HG02885 (cell line): Measurements from ENCODE around the gene NUP153.

Experiments
- ATAC-seq: cut with Tn5 transposase; IDR thresholded peaks from one replicate; pipeline ENCODE4 v1.9.1; 2021; ENCODE audit warnings: mild to moderate bottlenecking; ENCODE audit not compliant: unreplicated experiment, poor library complexity

NUP153 gene

DNA sequence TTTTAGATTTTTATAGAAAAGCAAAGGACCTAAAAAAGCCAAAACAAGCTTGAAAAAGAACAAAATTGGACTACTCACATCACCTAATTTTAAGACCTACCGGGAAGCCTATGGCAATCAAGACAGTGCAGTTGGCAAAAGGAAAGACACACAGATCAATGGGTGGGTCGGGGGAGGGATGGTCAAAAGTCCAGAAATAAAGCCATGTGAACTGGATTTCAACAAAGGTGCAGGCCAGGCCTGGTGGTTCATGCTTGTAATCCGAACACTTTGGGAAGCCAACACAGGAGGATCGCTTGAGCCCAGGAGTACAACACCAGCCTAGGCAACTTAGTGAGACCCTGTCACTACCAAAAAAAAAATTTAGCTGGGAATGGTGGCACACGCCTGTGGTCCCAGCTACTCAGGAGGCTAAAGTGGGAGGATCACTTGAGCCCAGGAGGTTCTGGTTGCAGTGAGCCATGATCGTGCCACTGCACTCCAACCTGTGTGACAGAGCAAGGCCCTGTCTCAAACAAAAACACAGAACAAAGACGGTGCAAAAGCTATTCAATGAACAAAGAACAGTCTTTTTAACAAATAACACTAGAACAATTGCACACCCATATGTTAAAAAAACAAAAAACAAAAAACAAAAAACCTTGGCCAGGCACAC lies 34.5 kb downstream of the NUP153 start:
- no peak for ATAC-seq

DNA sequence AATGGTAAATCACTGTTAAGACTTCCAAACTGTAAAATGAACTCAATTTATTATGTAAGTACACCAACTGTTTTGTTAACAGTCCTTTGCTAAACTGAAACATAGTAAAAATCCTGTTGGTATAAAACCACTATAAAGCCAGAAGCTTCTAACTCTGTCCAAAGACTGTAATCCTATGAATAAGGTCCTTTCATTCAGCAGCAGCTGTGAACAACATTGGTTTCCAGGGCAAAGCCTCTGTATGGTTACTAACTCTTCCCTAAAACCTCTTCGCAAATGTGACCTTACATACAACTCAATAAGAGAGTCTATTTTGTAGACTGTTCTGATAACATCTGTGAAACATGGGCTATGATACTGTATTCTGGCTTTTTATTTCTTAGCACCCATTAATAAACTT lies 40.1 kb downstream of the NUP153 start:
- ATAC-seq, result no peak

DNA sequence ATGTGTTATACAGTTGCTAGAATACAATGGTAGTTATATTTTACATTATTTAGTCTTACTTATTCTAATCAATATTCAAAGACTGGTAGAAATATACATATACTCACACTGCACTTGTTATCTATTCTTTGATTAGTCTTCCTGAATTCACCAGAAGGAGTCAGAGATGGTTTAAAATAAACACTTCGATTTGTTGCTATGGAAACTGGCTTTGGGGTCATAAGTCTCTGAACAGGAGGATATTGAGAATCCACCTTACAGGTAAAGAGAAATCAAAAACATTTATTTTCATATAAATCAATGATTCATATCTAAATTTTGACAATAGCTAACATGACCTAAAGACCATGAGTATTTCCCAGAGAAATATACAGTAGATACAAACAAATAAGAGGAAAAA lies 41.6 kb downstream of the NUP153 start:
- no peak for ATAC-seq

DNA sequence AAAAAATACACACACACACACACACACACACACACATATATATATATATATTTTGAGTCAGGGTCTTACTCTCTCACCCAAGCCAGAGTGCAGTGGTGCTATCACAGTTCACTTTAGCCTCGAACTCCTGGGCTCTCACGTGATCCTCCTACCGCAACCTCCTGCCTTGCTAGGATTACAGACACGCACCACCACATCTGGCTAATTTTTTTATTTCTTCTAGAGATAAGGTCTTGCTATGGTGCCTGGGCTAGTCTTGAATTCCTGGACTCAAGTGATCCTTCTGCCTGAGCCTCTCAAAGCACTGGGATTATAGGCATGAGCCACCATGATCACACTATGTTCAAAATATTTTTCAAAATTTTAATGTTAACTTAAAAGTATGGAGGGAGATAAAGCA lies 43.5 kb downstream of the NUP153 start:
- no peak for ATAC-seq

DNA sequence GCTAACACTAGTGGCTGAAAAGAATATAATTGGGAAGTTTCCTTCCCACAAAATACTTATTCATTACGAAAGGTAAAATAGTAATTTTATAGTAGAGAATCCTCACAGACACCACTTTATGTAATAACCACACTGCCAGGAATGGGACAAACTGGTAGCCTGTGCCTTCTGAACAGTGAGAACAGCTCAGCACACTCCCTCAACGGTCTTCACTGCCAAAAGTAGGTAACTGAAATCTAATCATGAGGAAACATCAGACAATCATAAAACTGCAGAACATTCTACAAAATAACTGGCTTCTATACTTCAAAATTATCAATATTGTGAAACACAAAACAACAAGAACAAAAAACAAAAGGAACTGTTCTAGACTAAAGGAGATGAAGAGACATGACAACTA lies 44.1 kb downstream of the NUP153 start:
- no peak for ATAC-seq

DNA sequence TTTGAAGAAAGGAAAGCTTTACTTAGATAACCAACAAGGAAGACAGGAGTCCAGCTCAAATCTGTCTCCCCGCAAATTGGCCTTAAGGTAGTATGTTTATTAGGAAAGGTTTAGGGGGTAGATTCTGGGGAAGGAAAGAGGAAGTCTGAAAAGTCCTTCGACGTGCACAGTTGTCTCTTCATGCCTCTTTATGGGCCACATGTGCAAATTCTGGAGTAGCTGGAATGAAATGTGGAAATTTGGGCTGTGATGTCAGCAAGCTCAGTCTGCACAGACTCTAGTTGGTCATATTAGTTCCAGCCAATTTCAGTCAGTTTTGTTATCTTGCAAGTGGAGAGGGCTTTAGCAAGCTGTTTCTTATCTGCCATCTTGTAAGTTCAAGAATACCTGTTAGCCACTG lies 50.1 kb downstream of the NUP153 start:
- no peak for ATAC-seq

DNA sequence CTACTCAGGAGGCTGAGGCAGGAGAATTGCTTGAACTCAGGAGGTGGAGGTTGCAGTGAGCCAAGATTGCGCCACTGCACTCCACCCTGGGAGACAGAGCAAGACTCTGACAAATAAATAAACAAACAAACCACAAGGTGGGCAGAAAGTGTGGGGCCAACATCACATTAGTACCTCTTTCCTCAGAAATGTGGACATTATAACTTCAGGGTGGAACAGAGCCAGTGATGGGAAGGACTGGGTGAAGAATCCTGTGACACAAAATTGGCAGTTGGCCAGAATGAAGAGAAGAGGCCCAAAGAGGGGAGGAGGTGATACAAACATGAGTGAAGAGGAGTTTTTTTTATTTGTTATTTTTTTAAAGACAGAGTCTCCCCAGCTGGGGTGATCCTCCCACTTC lies 50.6 kb downstream of the NUP153 start:
- ATAC-seq, result no peak

DNA sequence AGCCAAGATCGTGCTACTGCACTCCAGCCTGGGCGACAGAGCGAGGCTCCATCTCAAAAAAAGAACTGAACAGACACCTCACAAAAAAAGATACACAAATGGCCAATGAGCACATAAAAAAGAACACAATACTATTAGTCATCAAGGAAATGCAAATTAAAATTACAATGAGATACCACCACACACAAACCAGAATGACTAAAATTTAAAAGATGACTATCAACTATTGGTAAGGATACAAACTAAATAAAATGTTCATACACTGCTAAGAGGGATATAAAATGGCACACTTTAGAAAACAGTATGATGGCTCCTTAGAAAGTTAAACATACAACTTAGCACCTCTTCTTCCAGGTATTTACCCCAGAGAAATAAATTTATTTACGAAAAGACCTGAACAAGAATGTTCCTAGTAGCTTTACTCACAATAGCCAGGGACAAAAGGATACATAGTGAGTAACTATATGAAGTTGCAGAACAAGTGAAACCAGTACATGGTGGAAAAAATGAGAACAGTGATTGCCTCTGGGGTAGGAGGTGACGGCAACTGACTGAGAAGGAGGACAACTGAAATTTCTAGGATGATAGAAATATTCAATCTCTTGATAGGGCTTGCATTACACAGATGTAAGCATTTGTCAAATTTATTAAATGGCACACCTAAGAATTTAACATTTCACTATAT lies 53.4 kb downstream of the NUP153 start:
- no peak for ATAC-seq

DNA sequence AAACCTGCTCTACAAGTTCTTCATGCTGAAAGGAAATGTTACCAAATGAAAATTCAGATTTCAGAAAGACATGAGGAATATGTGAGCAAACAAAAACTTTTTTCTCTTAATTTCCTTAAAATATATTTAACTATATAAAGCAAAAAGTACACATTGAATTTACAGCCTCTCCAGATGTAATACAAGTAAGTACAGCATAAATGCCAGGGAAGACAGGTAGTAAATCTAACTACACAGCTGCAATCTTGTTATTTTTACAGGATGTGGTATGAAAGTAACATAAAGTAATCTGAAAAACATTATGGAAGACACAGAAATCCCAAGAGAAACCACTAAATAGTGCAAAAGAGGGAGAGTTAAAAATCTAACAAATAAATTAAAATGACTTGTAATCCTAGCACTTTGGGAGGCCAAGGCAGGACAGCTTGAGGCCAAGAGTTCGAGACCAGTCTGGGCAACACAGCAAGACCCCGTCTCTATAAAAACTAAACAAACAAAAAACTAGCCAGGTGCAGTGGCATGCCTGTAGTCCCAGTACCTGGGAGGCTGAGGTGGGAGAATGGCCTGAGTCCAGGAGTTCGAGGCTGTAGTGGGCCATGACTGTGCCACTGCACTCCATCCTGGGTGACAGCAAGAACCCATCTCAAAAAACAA lies 55.9 kb downstream of the NUP153 start:
- no peak for ATAC-seq

DNA sequence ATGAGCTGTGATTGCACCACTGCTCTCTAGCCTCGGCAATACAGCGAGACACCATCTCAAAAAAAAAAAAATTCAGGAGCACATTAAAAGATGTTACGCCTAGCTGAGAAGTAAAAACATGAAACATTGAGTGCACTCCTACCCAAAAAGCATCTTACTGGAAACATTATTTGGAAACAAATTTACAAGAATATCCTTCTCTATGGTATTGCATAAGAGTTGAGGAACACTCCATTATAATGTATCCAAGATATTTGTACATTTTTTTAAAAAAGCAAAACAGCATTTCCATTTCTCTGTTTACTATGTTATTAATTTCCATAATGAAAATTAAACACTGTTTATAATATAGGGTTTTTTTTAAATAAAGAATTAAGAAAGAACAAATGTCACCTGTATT lies 58.0 kb downstream of the NUP153 start:
- no peak for ATAC-seq

DNA sequence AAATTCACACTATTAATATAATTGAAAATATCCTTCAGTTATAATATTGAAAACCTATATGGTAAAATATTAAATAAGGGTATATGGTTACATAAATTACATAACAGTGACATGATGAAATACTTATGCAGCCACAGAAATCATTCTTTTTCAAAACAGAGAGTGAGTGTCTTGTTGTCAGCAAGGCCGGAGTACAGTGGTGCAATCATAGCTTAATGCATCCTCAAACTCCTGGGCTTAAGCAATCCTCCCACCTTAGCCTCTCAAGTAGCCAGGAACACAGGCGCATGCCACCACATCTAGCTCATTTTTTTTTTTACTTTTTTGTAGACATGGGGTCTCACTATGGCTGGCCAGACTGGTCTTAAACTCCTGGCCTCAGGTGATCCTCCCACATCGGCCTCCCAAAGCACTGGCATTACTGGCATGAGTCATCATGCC lies 66.2 kb downstream of the NUP153 start:
- no peak for ATAC-seq

DNA sequence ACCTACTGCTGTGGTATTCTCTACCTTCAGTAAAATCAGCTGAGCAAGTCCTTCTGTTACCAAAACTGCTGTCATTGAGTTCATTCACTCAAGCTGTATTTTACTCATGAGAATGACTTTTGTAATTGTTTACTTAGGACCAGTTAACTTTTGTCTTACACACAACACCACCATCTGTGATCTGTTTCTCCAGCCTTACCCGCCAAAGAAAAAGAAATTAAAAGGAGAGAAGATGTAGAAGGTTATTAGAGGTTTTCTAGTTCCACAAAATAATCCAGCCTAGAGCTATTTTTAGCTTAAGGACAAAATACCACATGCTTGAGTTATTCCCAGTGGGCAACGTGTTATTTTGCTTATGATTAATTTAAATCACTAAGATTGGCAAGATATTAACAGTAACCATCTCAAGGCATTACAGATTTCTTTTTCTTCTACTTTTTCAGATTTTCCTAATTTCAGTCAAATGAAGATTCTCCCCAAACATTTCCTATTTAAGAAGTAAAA lies 68.5 kb downstream of the NUP153 start:
- no peak for ATAC-seq

DNA sequence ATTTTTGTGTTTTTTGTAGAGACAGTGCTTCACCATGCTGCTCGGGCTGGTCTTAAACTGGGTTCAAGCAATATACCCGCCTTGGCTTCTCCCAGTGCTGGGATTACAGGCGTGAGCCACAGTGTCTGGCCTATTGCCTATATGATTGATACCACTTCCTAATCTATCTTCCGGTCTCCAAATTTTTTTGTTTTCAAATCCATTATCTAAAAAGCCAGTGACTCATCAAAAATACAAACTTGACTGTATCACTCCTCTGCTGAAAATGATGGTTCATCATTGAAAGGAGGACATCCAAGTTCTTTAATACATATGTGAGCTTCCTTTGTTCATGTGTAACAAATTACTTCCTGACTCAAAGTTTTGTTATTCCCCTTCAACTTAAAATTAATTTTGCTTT lies 71.2 kb downstream of the NUP153 start:
- ATAC-seq, result no peak

DNA sequence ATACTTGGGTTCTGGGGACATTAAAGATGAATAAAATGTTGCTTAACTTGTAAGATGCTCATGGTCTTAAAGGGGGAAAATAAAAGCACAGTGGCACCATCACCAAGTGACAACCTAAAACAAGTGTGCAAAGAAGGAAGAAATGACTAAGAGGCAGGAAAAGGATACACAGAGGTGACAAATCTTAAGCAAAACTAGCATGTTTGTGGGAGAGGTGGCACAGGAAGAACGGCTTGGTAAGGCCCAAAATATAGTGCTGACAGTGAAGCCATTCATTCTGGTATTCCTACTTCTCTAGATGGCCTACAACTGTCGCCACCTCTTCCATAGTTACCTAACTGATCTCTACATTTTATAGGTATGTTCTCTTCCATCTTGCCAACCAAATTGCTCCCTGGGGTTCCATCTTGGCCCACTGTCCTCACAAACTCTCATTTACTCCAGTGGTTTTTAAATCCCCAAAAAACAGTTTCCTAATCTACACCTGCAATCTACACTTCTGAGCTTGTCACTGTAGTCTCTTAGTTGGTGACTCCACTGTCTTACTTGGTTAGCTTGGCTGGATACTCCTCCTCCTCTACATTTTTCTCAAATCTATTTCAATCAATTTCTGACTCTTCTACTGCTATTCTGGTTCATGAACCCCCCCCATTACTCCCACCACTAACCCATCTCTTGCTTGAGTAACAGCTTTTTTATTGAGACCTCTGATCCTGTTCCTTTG lies 73.1 kb downstream of the NUP153 start:
- no peak for ATAC-seq

DNA sequence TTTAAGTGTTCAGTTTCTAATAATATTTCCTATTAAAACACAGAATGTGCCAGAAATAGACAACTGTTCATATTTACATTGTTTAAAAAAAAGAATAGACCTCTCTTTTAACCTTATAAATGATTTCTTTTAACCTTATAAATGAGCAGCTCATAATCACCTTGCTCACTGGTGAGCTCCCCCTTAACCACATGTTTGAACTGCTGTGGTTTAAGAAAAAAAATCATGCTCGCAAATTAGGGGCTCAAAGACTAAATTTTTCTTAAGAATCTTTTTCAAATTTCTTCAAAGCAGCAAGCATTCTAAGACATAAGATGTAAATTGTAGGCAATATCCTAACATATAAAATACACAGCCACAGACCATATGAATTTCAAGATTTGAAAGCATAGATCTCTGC lies 73.8 kb downstream of the NUP153 start:
- no peak for ATAC-seq

DNA sequence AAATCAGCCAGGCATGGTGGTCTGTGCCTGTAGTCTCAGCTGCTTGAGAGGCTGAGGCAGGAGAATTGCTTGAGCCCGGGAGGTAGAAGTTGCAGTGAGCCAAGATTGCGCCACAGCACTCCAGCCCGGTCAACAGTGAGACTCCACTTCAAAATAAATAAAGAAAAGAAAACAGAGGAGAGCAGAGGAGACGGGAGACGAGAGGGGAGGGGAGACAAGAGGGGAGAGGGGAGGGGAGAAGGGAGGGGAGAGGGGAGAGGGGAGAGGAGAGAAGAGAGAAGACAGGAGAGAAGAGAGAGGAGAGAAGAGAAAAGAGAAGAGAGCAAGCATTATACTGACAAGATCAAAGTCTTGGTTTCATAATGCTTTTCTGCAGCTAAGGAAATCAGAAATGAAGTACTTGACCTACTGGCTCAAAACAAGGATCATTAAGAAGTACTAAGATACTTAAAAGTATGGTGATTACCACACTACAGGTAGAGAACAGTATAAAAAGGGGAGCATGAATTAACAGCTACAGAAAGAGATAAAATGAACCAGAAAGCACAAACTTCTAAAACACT lies 76.1 kb downstream of the NUP153 start:
- no peak for ATAC-seq

DNA sequence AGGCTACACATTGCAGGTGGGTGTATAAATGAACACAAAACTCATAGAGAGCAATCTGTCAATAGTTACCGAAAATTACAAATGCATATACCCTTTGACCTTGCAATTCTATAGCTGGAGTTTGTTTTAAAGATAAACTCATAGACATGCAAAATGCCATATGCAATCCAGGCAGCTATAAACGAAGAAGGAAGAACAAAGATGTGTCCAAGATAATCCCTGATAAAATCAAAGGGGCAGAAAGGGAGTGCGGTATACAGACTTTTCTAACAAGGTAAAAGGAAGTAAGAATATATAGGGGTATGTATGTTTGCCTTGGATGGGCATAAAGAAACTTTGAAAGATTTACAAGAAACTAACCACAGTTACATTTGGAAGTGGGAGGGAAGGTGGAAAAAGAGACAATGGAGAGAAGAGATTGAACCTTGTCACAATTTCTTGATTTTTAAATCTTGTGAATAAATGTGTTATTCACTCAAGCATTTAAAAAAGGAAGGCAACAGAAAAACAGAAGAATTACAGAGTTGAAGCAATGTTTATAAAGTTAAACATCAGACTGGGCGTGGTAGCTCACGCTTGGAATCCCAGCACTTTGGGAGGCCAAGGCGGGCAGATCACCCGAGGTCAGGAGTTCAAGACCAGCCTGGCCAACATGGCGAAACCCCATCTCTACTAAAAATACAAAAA lies 76.8 kb downstream of the NUP153 start:
- ATAC-seq, result no peak

DNA sequence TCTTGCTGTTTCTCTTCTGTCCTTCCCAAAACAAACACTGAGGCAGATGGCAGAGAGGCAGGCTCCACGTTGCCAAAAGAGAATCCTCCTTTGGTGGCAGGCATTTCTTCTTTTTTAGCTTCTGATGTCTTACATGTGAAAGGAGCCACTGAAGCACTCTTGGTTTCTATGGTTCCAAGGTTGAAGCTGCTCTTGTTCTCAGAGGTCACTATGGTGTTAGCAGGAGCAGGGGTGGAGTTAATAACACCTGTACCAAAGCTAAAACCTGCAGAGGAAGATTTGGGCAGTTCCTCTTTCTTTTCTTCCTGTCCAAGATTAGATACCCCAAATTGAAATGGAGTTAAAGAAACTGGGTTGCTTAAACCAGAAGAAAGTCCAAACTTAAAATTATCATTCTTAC lies 77.9 kb downstream of the NUP153 start:
- ATAC-seq, result peak; percentile 64

DNA sequence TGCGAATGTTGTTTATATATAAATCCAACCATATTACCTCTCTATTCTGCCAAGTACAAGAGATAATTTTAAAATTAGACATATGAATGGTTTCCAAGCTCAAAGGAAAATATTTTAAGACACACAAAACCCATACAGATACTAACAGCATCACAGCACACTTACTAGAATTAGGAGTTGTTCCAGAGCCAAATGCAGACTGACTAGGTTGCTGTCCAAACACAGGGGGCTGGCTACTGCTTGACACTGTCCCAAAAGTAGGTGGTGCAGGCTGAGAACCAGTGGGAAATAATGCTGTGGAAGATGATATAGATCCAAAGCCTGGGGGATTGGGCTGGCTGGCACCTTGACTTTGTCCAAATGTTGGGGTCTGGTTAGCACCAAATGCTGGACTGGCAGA lies 82.3 kb downstream of the NUP153 start:
- no peak for ATAC-seq

DNA sequence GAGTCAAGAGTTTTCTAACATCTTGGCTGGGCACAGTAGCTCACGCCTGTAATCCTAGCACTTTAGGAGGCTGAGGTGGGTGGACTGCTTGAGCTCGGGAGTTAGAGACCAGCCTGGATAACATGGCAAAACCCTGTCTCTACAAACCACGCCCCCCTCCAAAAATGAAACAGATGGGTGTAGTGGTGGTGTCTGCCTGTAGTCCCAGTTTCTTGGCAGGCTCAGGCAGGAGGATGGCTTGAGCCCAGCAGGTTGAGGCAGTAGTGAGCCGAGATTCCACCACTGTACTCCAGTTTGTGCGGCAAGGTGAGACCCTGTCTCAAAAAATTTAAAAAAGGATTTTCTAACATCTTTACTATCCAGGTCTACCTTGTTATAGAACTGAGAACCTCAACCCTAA lies 84.6 kb downstream of the NUP153 start:
- ATAC-seq, result no peak
